HG03457 (cell line): ENCODE data around the gene FOXJ3.

ENCODE experiments used
- ATAC-seq: cut with Tn5 transposase; IDR thresholded peaks from one replicate; pipeline ENCODE4 v1.9.1; 2021; ENCODE audit warnings: moderate number of reproducible peaks; ENCODE audit not compliant: unreplicated experiment

Gene FOXJ3

GRCh38 chr1:42146626-42147320, 188.3 kb downstream of the FOXJ3 start:
- no peak for ATAC-seq

- no peak for ATAC-seq
Measured at GRCh38 chr1:42145764-42146625, 189.0 kb downstream of the FOXJ3 start.

GRCh38 chr1:42145389-42145716, 189.7 kb downstream of the FOXJ3 start:
- no peak for ATAC-seq

GRCh38 chr1:42144711-42145388, 190.2 kb downstream of the FOXJ3 start:
- no peak for ATAC-seq

GRCh38 chr1:42143896-42144710, 190.9 kb downstream of the FOXJ3 start:
- ATAC-seq: no peak

- no peak for ATAC-seq
Measured at GRCh38 chr1:42142894-42143675, 191.9 kb downstream of the FOXJ3 start.

- ATAC-seq: no peak
Measured at GRCh38 chr1:42141978-42142377, 193.1 kb downstream of the FOXJ3 start.

GRCh38 chr1:42140191-42140590, 194.8 kb downstream of the FOXJ3 start:
- ATAC-seq: no peak

GRCh38 chr1:42139444-42139843, 195.6 kb downstream of the FOXJ3 start:
- no peak for ATAC-seq

- ATAC-seq: no peak
Measured at GRCh38 chr1:42138586-42138985, 196.4 kb downstream of the FOXJ3 start.

GRCh38 chr1:42137766-42138165, 197.3 kb downstream of the FOXJ3 start:
- ATAC-seq: no peak

GRCh38 chr1:42136466-42136865, 198.6 kb downstream of the FOXJ3 start:
- no peak for ATAC-seq

GRCh38 chr1:42135426-42135825, 199.6 kb downstream of the FOXJ3 start:
- ATAC-seq: no peak

GRCh38 chr1:42133809-42134526, 201.1 kb downstream of the FOXJ3 start:
- no peak for ATAC-seq

- ATAC-seq: no peak
Measured at GRCh38 chr1:42133390-42133789, 201.6 kb downstream of the FOXJ3 start.

GRCh38 chr1:42130061-42130660, 204.9 kb downstream of the FOXJ3 start:
- ATAC-seq: no peak

GRCh38 chr1:42128964-42129363, 206.1 kb downstream of the FOXJ3 start:
- no peak for ATAC-seq

- no peak for ATAC-seq
Measured at GRCh38 chr1:42128499-42128898, 206.5 kb downstream of the FOXJ3 start.

GRCh38 chr1:42127767-42128166, 207.3 kb downstream of the FOXJ3 start:
- no peak for ATAC-seq
